Sigmoid colon (tissue), 4 donors: ENCODE measurements around the gene ROBO1.

Experiments
- EP300 ChIP-seq, 4 donors: sonication (generic); formaldehyde crosslinking; IDR thresholded peaks; one replicate each; pipeline ENCODE4 v1.6.1; 2017; ENCODE audit warnings: antibody characterized with exemption in 4 of 4
- POLR2A ChIP-seq, 2 donors: fragments of 450-650 bp; IDR thresholded peaks; one replicate each; pipeline ENCODE4 v1.6.1; 2016; ENCODE audit warnings: antibody characterized with exemption in 2 of 2, mild to moderate bottlenecking in 2 of 2, moderate library complexity in 2 of 2
- POLR2AphosphoS5 ChIP-seq, 4 donors: sonication (generic); formaldehyde crosslinking; IDR thresholded peaks; one replicate each; pipeline ENCODE4 v1.6.1; 2017; ENCODE audit warnings: antibody characterized with exemption in 4 of 4

- TF ChIP-seq POLR2AphosphoS5 (IDR thresholded peaks at IDR 0.05) (no peak), EP300 (IDR thresholded peaks at IDR 0.05) (no peak), POLR2A (IDR thresholded peaks at IDR 0.05) (no peak)
These were observed 754.8 kb downstream of the ROBO1 start for GRCh38 chr3:79012946-79013362.
